Measurements from ENCODE around the gene CGA. TPM values are rescaled to one million over a fixed set of nuclear protein-coding genes. Genes with fewer than 3 reads are reported as not detected.

Gene CGA
- polyA plus RNA-seq, 2 of the 4 experiments (the other 2 are of a cell fraction) = not detected

DNA sequence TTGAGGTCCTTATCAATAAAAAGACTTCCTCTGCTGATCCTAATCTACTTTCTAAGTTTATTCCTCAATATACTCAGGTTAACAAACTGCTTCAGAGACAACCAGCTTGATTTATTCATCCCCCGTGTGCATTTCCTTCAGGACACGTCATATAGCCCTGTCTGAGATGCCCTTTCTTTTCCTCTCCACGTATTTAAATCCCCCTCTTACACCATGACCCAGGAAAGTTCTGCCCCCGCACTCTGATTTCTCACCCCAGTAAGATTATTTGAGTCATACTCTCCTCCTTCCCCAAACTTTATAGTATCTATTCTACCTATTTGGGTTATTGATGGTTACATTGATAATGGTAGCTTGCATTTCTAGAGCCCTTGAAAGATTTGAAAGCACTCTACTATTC lies 9.8 kb upstream of the CGA start:
- DNase-seq (ENCODE audit: low read depth in 1 of 2, low spot score in 1 of 2) (no peak), FAIRE-seq (no peak), ATAC-seq (no peak)
- no peak overlapping the region for H3K4me2 ChIP-seq
- WGBS (ENCODE audit: missing lambda C conversion rate) = 28% methylated on average over 4 of the region's 4 CpGs
- no peaks in the 10 kb centered on the region for H3K4me1 ChIP-seq
- H3K9me3 ChIP-seq = no peaks in the 10 kb centered on the region
- TF ChIP-seq ZNF302 (CRISPR knock-in tag; IDR thresholded peaks at IDR 0.05) = no peak
- no peak for TF ChIP-seq MYC (IDR thresholded peaks at IDR 0.05; ENCODE audit: borderline replicate concordance, low read length)
- TF ChIP-seq, protein P1, sequence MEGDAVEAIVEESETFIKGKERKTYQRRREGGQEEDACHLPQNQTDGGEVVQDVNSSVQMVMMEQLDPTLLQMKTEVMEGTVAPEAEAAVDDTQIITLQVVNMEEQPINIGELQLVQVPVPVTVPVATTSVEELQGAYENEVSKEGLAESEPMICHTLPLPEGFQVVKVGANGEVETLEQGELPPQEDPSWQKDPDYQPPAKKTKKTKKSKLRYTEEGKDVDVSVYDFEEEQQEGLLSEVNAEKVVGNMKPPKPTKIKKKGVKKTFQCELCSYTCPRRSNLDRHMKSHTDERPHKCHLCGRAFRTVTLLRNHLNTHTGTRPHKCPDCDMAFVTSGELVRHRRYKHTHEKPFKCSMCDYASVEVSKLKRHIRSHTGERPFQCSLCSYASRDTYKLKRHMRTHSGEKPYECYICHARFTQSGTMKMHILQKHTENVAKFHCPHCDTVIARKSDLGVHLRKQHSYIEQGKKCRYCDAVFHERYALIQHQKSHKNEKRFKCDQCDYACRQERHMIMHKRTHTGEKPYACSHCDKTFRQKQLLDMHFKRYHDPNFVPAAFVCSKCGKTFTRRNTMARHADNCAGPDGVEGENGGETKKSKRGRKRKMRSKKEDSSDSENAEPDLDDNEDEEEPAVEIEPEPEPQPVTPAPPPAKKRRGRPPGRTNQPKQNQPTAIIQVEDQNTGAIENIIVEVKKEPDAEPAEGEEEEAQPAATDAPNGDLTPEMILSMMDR (IDR thresholded peaks at IDR 0.05) = no peak
- no peak for TF ChIP-seq FOSB (CRISPR knock-in tag; IDR thresholded peaks at IDR 0.05)
- TF ChIP-seq POLR2A (IDR thresholded peaks at IDR 0.05; ENCODE audit: low read length) = no peak
- TF ChIP-seq ESRRA (IDR thresholded peaks at IDR 0.05; ENCODE audit: borderline replicate concordance, low read length) = no peak
- TF ChIP-seq KDM1A (IDR thresholded peaks at IDR 0.05; ENCODE audit: low read depth) = no peak
- TF ChIP-seq KDM5A (IDR thresholded peaks at IDR 0.05) = no peak
- TF ChIP-seq HOXB5 (CRISPR knock-in tag; IDR thresholded peaks at IDR 0.05) = no peak
- no peak for TF ChIP-seq SMC3 (IDR thresholded peaks at IDR 0.05)
- TF ChIP-seq, protein P2, sequence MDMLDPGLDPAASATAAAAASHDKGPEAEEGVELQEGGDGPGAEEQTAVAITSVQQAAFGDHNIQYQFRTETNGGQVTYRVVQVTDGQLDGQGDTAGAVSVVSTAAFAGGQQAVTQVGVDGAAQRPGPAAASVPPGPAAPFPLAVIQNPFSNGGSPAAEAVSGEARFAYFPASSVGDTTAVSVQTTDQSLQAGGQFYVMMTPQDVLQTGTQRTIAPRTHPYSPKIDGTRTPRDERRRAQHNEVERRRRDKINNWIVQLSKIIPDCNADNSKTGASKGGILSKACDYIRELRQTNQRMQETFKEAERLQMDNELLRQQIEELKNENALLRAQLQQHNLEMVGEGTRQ (IDR thresholded peaks at IDR 0.05) = no peak
- no peak for TF ChIP-seq RNF2 (IDR thresholded peaks at IDR 0.05; ENCODE audit: borderline replicate concordance, low read depth)
- TF ChIP-seq CHD4 (IDR thresholded peaks at IDR 0.05; ENCODE audit: borderline replicate concordance) = no peak
- TF ChIP-seq, protein P3, sequence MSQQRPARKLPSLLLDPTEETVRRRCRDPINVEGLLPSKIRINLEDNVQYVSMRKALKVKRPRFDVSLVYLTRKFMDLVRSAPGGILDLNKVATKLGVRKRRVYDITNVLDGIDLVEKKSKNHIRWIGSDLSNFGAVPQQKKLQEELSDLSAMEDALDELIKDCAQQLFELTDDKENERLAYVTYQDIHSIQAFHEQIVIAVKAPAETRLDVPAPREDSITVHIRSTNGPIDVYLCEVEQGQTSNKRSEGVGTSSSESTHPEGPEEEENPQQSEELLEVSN (IDR thresholded peaks at IDR 0.05; ENCODE audit: borderline replicate concordance, low read depth) = no peak
- TF ChIP-seq, protein P4, sequence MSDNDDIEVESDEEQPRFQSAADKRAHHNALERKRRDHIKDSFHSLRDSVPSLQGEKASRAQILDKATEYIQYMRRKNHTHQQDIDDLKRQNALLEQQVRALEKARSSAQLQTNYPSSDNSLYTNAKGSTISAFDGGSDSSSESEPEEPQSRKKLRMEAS (IDR thresholded peaks at IDR 0.05) = no peak
- CTCF ChIA-PET = no interaction called here
- H3K27ac ChIP-seq = no peak overlapping the region
- POLR2A ChIA-PET = no interaction called here
- no peak overlapping the region for H3K4me3 ChIP-seq

- CTCF ChIA-PET = no interaction called here
Observed at GRCh38 chr6:87103977-87104601, 9.2 kb upstream of the CGA start.

More at GRCh38 chr6:87103977-87104601, 9.2 kb upstream of the CGA start:
- no peak for DNase-seq (ENCODE audit: low read depth in 1 of 2, low spot score in 1 of 2)
- no peak for FAIRE-seq
- Histone ChIP-seq H3K4me3 (no peak overlapping the region), H3K27ac (no peak overlapping the region), H3K4me1 (no peaks in the 10 kb centered on the region), H3K9me3 (no peaks in the 10 kb centered on the region), H3K4me2 (no peak overlapping the region)
- no peak for ATAC-seq
- POLR2A ChIA-PET = no interaction called here
- 47% methylated on average over 4 of the region's 4 CpGs for WGBS (ENCODE audit: missing lambda C conversion rate)
- TF ChIP-seq, protein P5, sequence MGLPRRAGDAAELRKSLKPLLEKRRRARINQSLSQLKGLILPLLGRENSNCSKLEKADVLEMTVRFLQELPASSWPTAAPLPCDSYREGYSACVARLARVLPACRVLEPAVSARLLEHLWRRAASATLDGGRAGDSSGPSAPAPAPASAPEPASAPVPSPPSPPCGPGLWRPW (IDR thresholded peaks at IDR 0.05) = no peak
- TF ChIP-seq ATOH8 (CRISPR knock-in tag; IDR thresholded peaks at IDR 0.05; ENCODE audit: low read depth) (no peak), HOXA7 (CRISPR knock-in tag; IDR thresholded peaks at IDR 0.05) (no peak), JUN (IDR thresholded peaks at IDR 0.05) (no peak), MAZ (IDR thresholded peaks at IDR 0.05; ENCODE audit: borderline replicate concordance, low read depth, low read length) (no peak), TP53 (CRISPR knock-in tag; IDR thresholded peaks at IDR 0.05) (no peak), HEYL (CRISPR knock-in tag; IDR thresholded peaks at IDR 0.05) (no peak), ZSCAN20 (CRISPR knock-in tag; IDR thresholded peaks at IDR 0.05) (no peak), RCOR1 (IDR thresholded peaks at IDR 0.05; ENCODE audit: low read depth, low read length) (no peak)
- TF ChIP-seq, protein P6, sequence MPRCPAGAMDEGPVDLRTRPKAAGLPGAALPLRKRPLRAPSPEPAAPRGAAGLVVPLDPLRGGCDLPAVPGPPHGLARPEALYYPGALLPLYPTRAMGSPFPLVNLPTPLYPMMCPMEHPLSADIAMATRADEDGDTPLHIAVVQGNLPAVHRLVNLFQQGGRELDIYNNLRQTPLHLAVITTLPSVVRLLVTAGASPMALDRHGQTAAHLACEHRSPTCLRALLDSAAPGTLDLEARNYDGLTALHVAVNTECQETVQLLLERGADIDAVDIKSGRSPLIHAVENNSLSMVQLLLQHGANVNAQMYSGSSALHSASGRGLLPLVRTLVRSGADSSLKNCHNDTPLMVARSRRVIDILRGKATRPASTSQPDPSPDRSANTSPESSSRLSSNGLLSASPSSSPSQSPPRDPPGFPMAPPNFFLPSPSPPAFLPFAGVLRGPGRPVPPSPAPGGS (IDR thresholded peaks at IDR 0.05) = no peak
- TF ChIP-seq, protein P2 (IDR thresholded peaks at IDR 0.05) = no peak

All from A549 (cell line).